Trophoblast cell (in vitro differentiated cells and primary cell): ENCODE measurements around the gene GAK.

Experiments
- DNase-seq, 2 donors: peaks; one replicate each; pipeline ENCODE4 v3.0.0-alpha.2; 2016
- H2AFZ ChIP-seq: 2 replicates; pipeline ENCODE4 v1.6.1; 2013; ENCODE audit warnings: low read length, moderate library complexity, mild to moderate bottlenecking; ENCODE audit not compliant: insufficient read depth, poor library complexity
- H2AK5ac ChIP-seq: 2 replicates; pipeline ENCODE4 v1.6.1; 2013; ENCODE audit warnings: mild to moderate bottlenecking, low read length
- H2BK120ac ChIP-seq: 2 replicates; pipeline ENCODE4 v1.6.1; 2013; ENCODE audit warnings: low read length, mild to moderate bottlenecking, moderate library complexity; ENCODE audit not compliant: insufficient read depth, poor library complexity
- H2BK12ac ChIP-seq: 2 replicates; pipeline ENCODE4 v1.6.1; 2013; ENCODE audit warnings: mild to moderate bottlenecking, low read length, moderate library complexity
- H2BK5ac ChIP-seq: 2 replicates; pipeline ENCODE4 v1.6.1; 2013; ENCODE audit warnings: low read length, low read depth, moderate library complexity, mild to moderate bottlenecking; ENCODE audit not compliant: poor library complexity
- H3K14ac ChIP-seq: 2 replicates; pipeline ENCODE4 v1.6.1; 2013; ENCODE audit warnings: mild to moderate bottlenecking, low read length
- H3K18ac ChIP-seq: 2 replicates; pipeline ENCODE4 v1.6.1; 2013; ENCODE audit warnings: mild to moderate bottlenecking, low read length
- H3K23ac ChIP-seq: 2 replicates; pipeline ENCODE4 v1.6.1; 2013; ENCODE audit warnings: low read length
- H3K27ac ChIP-seq: 2 replicates; pipeline ENCODE4 v1.5.1; 2013; ENCODE audit warnings: low read depth, mild to moderate bottlenecking, inconsistent platforms, low read length, moderate library complexity
- H3K27me3 ChIP-seq: 2 replicates; pipeline ENCODE4 v1.6.1; 2013; ENCODE audit warnings: inconsistent platforms, mild to moderate bottlenecking, low read length, moderate library complexity; ENCODE audit not compliant: insufficient read depth
- H3K36me3 ChIP-seq, 2 experiments: 1 replicate in 1 of 2; 2 replicates in 1 of 2; pipeline ENCODE4 v1.6.1; 2013; ENCODE audit warnings: low read length in 2 of 2, mild to moderate bottlenecking in 2 of 2, moderate library complexity in 1 of 2; ENCODE audit not compliant: insufficient read depth in 2 of 2, control insufficient read depth in 1 of 2
- H3K4ac ChIP-seq: 2 replicates; pipeline ENCODE4 v1.6.1; 2013; ENCODE audit warnings: low read depth, mild to moderate bottlenecking, low read length, moderate library complexity
- H3K4me1 ChIP-seq, 2 experiments: 1 replicate in 1 of 2; 2 replicates in 1 of 2; pipeline ENCODE4 v1.6.1; 2013; ENCODE audit warnings: low read length in 2 of 2, mild to moderate bottlenecking in 2 of 2, moderate library complexity in 1 of 2; ENCODE audit not compliant: insufficient read depth in 2 of 2, control insufficient read depth in 1 of 2
- H3K4me2 ChIP-seq: 2 replicates; pipeline ENCODE4 v1.6.1; 2013; ENCODE audit warnings: inconsistent platforms, mild to moderate bottlenecking, low read length, moderate library complexity
- H3K4me3 ChIP-seq: 2 replicates; pipeline ENCODE4 v1.5.1; 2013; ENCODE audit warnings: mild to moderate bottlenecking, low read depth, low read length, inconsistent platforms
- H3K79me1 ChIP-seq: one replicate; pipeline ENCODE4 v1.6.1; 2013; ENCODE audit warnings: low read length
- H3K79me2 ChIP-seq: 2 replicates; pipeline ENCODE4 v1.6.1; 2013; ENCODE audit warnings: low read length, mild to moderate bottlenecking; ENCODE audit not compliant: control insufficient read depth, insufficient read depth, poor library complexity
- H3K9ac ChIP-seq: 2 replicates; pipeline ENCODE4 v1.6.1; 2013; ENCODE audit warnings: mild to moderate bottlenecking, low read length
- H3K9me3 ChIP-seq: 2 replicates; pipeline ENCODE4 v1.6.1; 2013; ENCODE audit warnings: low read depth, mild to moderate bottlenecking, control low read depth, inconsistent platforms, low read length; ENCODE audit not compliant: insufficient read depth
- H4K12ac ChIP-seq: 2 replicates; pipeline ENCODE4 v1.6.1; 2013; ENCODE audit warnings: low read depth, mild to moderate bottlenecking, low read length, moderate library complexity
- H4K8ac ChIP-seq: 2 replicates; pipeline ENCODE4 v1.6.1; 2013; ENCODE audit warnings: low read depth, mild to moderate bottlenecking, low read length, moderate library complexity
- H4K91ac ChIP-seq: one replicate; pipeline ENCODE4 v1.6.1; 2013; ENCODE audit warnings: low read depth, mild to moderate bottlenecking, low read length, moderate library complexity
- WGBS: extraction: QIAGEN DNeasy Blood & Tissue Kit; methylation state at CpG from one replicate; pipeline ENCODE4 v1.1.7; 2013; ENCODE audit warnings: missing lambda C conversion rate; ENCODE audit not compliant: insufficient read length, insufficient coverage; ENCODE audit errors: extremely low coverage; 5-methylcytosine and 5-hydroxymethylcytosine counted together

The GAK gene

DNA sequence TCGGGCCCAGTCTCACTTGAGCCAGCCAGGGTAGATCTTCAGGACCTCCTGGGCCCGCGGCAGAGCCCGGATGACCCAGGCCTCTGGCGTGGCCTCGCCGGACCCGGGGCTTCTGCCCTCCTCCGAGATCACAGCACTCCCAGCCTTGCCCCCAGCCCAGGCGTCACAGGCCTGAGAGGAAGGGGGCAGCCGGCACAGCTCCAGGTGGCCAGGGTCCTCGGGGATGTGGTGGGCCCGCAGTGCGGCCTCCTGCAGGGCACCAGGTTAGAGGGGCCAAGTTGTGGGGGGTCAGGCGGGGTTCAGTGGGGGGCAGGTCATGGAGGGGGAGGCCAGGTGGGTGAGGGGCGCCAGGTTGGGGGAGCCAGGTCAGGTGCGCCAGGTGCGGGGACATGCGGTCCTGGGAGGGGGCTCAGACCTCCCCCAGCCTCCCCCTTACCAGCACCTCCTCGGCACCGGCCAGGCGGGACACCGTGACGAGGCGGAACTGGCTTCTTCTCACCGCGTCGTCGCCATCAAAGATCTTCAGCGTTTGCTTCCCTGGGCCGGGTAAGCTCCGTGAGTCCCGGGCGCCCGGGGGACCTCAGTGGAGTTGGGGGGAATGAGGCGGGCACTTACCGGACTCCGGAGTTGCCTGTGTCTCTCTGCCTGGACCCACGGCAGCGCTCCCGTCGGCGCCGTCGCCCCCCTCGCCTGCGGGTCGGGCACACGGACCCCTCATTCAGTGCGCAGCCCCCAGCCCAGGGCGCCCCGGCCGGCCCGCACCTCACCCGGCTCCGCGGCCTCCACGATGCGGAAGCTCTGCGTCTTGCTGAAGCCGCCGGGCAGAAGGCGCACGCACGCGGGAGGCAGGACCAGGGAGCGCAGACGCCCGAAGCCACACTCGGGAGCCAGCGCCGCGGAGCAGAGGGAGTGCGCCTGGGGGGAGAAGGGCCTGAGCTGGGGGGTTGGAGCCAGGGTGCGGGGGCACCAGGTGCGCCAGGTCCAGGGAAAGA, 35.3 kb upstream of the GAK start:
- Histone ChIP-seq H3K9ac (no peak overlapping the region), H2AK5ac (no peak overlapping the region), H3K4ac (no peak overlapping the region), H2BK120ac (no peak overlapping the region), H3K4me2 (peak overlapping the region; percentile 4), H3K79me2 (no peaks in the 10 kb centered on the region), H3K4me1 (peaks cover under 1 to 7% of the 10 kb centered on the region in 2 experiments), H3K27ac (no peak overlapping the region), H3K79me1 (no peaks in the 10 kb centered on the region), H3K14ac (no peak overlapping the region), H3K27me3 (peaks cover 18% of the 10 kb centered on the region), H4K91ac (no peak overlapping the region), H3K9me3 (peaks cover 4% of the 10 kb centered on the region), H2BK5ac (no peak overlapping the region), H3K36me3 (peaks cover 8 to 13% of the 10 kb centered on the region in 2 experiments), H3K18ac (no peak overlapping the region), H4K12ac (no peak overlapping the region), H2BK12ac (no peak overlapping the region), H3K23ac (no peak overlapping the region), H3K4me3 (no peak overlapping the region), H4K8ac (no peak overlapping the region), H2AFZ (no peak overlapping the region)
- WGBS: no CpG with 5 or more reads among the region's 76 CpGs
- no peak for DNase-seq

DNA sequence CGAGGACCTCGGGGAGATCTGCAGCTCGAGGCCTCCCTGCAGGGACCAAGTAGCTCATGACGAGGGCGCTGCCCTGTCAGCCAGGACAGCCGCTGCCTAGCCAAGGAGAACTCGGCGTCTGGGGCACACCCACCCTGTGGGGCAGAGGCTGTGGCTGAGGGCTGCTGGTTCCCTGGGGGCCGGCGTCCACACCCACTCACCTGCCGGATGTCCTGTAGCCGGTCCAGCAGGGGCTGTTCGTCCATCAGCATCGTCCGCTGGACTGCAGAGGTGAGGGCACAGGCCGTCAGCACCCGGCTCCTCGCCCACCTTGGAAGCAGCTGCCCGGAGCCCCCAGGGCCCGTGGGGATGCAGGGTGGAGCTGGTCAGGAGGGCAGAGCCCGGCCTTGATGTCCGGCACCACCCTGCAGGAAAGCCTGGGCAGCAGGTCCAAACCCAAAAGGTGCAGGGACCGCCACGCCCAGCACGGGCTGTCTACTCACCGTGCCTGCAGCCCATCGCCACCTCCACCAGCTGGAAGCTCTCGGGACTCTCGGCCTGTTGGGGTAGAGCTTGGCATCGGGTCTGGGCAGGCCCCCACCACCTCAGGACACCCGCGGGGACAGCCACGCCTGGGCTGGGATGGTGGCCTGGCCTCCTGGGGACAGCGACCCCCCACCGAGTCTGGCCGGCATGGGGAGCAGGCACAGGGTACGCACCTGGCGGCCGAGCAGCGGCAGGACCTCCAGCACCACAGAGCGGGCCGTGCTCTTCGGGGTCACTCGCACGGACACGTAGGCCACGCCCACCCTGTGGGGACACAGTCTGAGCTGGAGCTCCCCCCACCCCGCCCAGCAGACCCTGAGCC, 34.4 kb upstream of the GAK start:
- H3K4me1 ChIP-seq: peaks cover 0 to 3% of the 10 kb centered on the region in 2 experiments
- no peak overlapping the region for H3K27ac ChIP-seq
- no peak overlapping the region for H2BK120ac ChIP-seq
- peaks cover 4% of the 10 kb centered on the region for H3K9me3 ChIP-seq
- peaks cover 15 to 21% of the 10 kb centered on the region in 2 experiments for H3K36me3 ChIP-seq
- H3K23ac ChIP-seq: no peak overlapping the region
- H3K18ac ChIP-seq: no peak overlapping the region
- no peak overlapping the region for H3K4ac ChIP-seq
- H2BK5ac ChIP-seq: no peak overlapping the region
- H3K4me2 ChIP-seq: no peak overlapping the region
- H4K91ac ChIP-seq: no peak overlapping the region
- H2BK12ac ChIP-seq: no peak overlapping the region
- H3K79me2 ChIP-seq: no peaks in the 10 kb centered on the region
- H2AK5ac ChIP-seq: no peak overlapping the region
- no peaks in the 10 kb centered on the region for H3K79me1 ChIP-seq
- H3K14ac ChIP-seq: no peak overlapping the region
- DNase-seq: no peak
- H3K4me3 ChIP-seq: no peak overlapping the region
- no peak overlapping the region for H3K9ac ChIP-seq
- no CpG with 5 or more reads among the region's 48 CpGs for WGBS
- peaks cover 18% of the 10 kb centered on the region for H3K27me3 ChIP-seq
- H4K8ac ChIP-seq: no peak overlapping the region
- H4K12ac ChIP-seq: no peak overlapping the region
- no peak overlapping the region for H2AFZ ChIP-seq

DNA sequence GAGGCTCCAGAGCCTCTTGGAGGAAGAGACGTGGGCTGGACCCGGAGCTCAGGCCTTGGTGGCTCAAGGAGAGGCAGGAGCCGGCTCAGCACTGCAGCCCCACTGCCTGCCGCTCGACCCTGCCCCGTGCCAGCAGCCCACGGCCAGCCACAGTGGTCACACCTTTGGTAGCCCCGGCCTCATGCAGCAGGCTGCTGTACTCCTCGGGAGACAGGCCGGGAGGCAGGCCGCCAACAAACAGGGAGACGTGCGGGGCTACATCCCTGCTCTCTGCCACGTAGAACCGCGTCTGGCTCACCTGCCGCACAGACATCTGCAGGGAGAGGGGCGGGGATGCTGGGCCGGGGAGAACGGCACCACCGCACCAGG, 33.6 kb upstream of the GAK start:
- no peak overlapping the region for H3K4me2 ChIP-seq
- H3K4ac ChIP-seq: no peak overlapping the region
- no peak overlapping the region for H2BK5ac ChIP-seq
- H4K91ac ChIP-seq: no peak overlapping the region
- H3K27me3 ChIP-seq: peaks cover 18% of the 10 kb centered on the region
- H3K27ac ChIP-seq: no peak overlapping the region
- no peaks in the 10 kb centered on the region for H3K79me1 ChIP-seq
- no peak overlapping the region for H4K8ac ChIP-seq
- DNase-seq: no peak
- H3K9ac ChIP-seq: no peak overlapping the region
- H3K9me3 ChIP-seq: peaks cover 6% of the 10 kb centered on the region
- no peak overlapping the region for H2BK120ac ChIP-seq
- H3K18ac ChIP-seq: no peak overlapping the region
- peaks cover 0 to 3% of the 10 kb centered on the region in 2 experiments for H3K4me1 ChIP-seq
- no CpG with 5 or more reads among the region's 21 CpGs for WGBS
- H3K36me3 ChIP-seq: peaks cover 15 to 23% of the 10 kb centered on the region in 2 experiments
- no peaks in the 10 kb centered on the region for H3K79me2 ChIP-seq
- no peak overlapping the region for H3K23ac ChIP-seq
- no peak overlapping the region for H3K4me3 ChIP-seq
- H2AFZ ChIP-seq: no peak overlapping the region
- no peak overlapping the region for H3K14ac ChIP-seq
- no peak overlapping the region for H2AK5ac ChIP-seq
- no peak overlapping the region for H2BK12ac ChIP-seq
- H4K12ac ChIP-seq: no peak overlapping the region

DNA sequence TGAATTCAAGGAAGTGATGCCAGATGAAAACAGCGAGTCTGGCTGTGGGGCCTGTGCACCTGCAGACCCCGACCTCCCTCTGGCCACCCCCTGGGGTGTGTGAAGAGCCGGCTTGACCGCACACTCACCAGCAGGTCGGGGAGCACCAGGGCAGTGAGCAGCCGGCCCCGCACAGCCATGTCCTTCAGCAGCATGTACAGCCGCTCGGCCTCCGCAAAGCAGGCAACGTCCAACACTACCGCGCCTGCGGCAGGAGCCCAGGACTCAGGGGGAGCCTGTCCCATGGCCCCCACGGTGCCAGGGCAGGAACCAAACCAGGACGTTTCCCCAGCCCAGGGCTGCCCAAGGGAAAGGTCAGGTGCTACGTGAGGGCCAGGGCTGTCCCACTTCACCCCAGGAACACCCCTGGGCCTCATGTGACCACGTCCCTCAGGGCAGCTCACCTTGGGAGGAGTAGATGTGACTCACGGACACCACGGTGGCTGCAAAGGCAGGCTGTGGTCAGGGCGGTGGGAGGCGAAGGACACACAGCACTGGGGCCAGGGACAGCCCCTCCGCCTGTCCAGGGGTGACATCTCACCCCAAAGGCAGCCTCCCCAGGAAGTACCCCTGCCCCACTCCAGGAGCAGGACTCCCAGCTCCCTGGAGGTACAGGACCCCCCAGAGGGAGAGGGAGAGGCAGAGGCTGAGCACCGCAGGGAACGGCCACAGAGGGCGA, 33.1 kb upstream of the GAK start:
- H3K4me2 ChIP-seq: no peak overlapping the region
- no peak overlapping the region for H4K12ac ChIP-seq
- H3K9ac ChIP-seq: no peak overlapping the region
- H3K4ac ChIP-seq: no peak overlapping the region
- no peak overlapping the region for H2BK120ac ChIP-seq
- peaks cover 0 to 3% of the 10 kb centered on the region in 2 experiments for H3K4me1 ChIP-seq
- DNase-seq: no peak
- H4K8ac ChIP-seq: no peak overlapping the region
- no peak overlapping the region for H3K4me3 ChIP-seq
- H3K36me3 ChIP-seq: peaks cover 15 to 26% of the 10 kb centered on the region in 2 experiments
- no peaks in the 10 kb centered on the region for H3K79me1 ChIP-seq
- no peak overlapping the region for H3K14ac ChIP-seq
- H3K27ac ChIP-seq: no peak overlapping the region
- no peak overlapping the region for H2BK5ac ChIP-seq
- H2BK12ac ChIP-seq: no peak overlapping the region
- H3K27me3 ChIP-seq: peaks cover 18% of the 10 kb centered on the region
- WGBS: no CpG with 5 or more reads among the region's 26 CpGs
- peaks cover 6% of the 10 kb centered on the region for H3K9me3 ChIP-seq
- H4K91ac ChIP-seq: no peak overlapping the region
- H2AFZ ChIP-seq: no peak overlapping the region
- H2AK5ac ChIP-seq: no peak overlapping the region
- H3K79me2 ChIP-seq: no peaks in the 10 kb centered on the region
- H3K23ac ChIP-seq: no peak overlapping the region
- no peak overlapping the region for H3K18ac ChIP-seq
